Activated CD4-positive, alpha-beta memory T cell treated with anti-CD3 and anti-CD28 coated beads for 36 hours (primary cell): ENCODE data around the gene TMEM107. TPM values are rescaled to one million over a fixed set of nuclear protein-coding genes. Genes with fewer than 3 reads are reported as not detected.

Source experiments
- CTCF ChIA-PET: fragments of 350-600 bp; sonication (Branson Sonifier 250); formaldehyde crosslinking; loops from one replicate; lab custom pipeline; 2021; ENCODE audit warnings: antibody characterized with exemption, inconsistent platforms; lab: Charles Lee
- POLR2A ChIA-PET: fragments of 350-600 bp; sonication (Branson Sonifier 250); formaldehyde crosslinking; loops from one replicate; lab custom pipeline; 2021; ENCODE audit warnings: antibody characterized with exemption; lab: Charles Lee
- DNase-seq: peaks from one replicate; pipeline ENCODE4 v3.0.0-alpha.2; 2020
- H3K27ac Mint-ChIP-seq: one replicate; pipeline ENCODE4 v1.8.0; 2021; ENCODE audit warnings: mixed read lengths
- H3K27me3 Mint-ChIP-seq: one replicate; pipeline ENCODE4 v1.8.0; 2021; ENCODE audit warnings: mixed read lengths
- H3K36me3 Mint-ChIP-seq: one replicate; pipeline ENCODE4 v1.8.0; 2021; ENCODE audit warnings: mixed read lengths
- H3K4me1 Mint-ChIP-seq: one replicate; pipeline ENCODE4 v1.8.0; 2021; ENCODE audit warnings: low read depth, mixed read lengths
- H3K4me3 Mint-ChIP-seq: one replicate; pipeline ENCODE4 v1.8.0; 2021; ENCODE audit warnings: mild to moderate bottlenecking, mixed read lengths
- H3K9me3 Mint-ChIP-seq: one replicate; pipeline ENCODE4 v1.8.0; 2021; ENCODE audit warnings: mixed read lengths
- intact Hi-C: fragments of 100-400 bp; cut with micrococcal nuclease; formaldehyde crosslinking; loops from one replicate; pipeline ENCODE4 v1.15.1; 2023
- total RNA-seq, 2 experiments: library from RNA; stranded (reverse); gene quantifications; one replicate each; pipeline ENCODE4 v1.2.3, GENCODE V29; 2021

Gene TMEM107
- total RNA-seq, 2 experiments from 2014 or later, result 32.6 to 35.3 TPM

DNA sequence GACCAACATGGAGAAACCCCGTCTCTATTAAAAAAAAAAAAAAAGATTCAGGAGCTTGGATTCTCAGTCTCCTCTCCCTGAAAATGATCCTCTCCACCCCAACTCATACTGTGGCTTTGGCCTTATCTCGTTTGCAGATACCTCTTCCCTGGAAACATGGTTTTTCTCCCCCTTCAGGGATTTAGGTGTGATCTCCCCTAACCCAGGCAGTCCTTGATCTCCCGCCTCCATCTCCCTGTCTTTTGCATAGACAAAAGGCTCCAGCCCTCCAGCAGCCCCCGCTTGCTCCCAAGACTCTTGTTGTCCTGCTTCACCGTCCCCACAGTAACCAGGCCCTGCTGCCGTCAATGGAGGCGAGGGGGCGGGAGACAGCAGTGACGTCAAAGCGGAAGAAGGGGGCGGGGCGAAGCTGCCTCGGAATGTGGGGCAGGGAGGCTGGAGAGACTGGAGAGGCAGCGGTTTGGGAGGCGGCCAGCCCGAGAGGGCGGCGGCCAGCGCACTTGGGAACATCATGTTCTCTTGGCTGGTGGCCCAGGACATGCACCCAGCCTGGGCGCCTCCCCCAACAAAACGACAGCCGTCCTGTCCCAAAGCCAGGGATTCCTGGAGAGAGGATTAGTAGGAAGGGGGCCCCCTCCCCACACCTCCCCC lies 22.1 kb downstream of the TMEM107 start:
- H3K4me3 Mint-ChIP-seq, result peak overlapping the region; percentile 62
- no peak overlapping the region for H3K27ac Mint-ChIP-seq
- no peaks in the 10 kb centered on the region for H3K9me3 Mint-ChIP-seq
- no peaks in the 10 kb centered on the region for H3K27me3 Mint-ChIP-seq
- H3K36me3 Mint-ChIP-seq, result no peaks in the 10 kb centered on the region
- ChIA-PET POLR2A (interaction anchor here (0.6 to 5.3 kb wide), 5 partner anchors 9 to 467 kb away, joined by 3 to 95 read pairs (median 16); partner anchors contain the start of genes TP53 and VAMP2), CTCF (interaction anchor here (0.6 to 8.7 kb wide), 6 partner anchors 15 to 1135 kb away, joined by 3 to 62 read pairs (median 4); partner anchors contain the start of gene ALOXE3)
- DNase-seq, result peak; percentile 96
- H3K4me1 Mint-ChIP-seq, result peaks cover 41% of the 10 kb centered on the region
- intact Hi-C loops, result no loop called here

DNA sequence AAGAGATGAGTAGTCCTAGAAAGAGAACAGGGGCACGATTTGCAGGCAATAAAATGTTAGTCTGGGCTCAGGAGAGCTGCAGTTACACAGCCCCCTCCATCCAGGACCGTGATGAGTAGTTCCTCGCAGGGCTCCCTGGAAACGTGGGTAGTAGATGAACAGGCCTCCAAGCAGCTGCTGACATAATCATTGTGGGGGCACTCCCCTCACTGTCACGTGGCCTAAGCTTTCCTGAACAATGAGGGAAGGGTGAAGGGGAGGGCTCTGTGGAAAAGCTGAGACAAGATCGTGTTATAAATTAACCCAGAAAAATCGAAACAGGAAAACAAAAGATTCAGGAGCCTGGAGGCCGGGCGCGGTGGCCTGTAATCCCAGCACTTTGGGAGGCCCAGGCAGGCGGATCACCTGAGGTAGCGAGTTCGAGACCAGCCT lies 22.6 kb downstream of the TMEM107 start:
- POLR2A ChIA-PET, result interaction anchor here (0.6 to 5.3 kb wide), 5 partner anchors 9 to 466 kb away, joined by 3 to 95 read pairs (median 16); partner anchors contain the start of genes TP53 and VAMP2
- Mint-ChIP-seq H3K36me3 (peaks cover 1% of the 10 kb centered on the region), H3K9me3 (no peaks in the 10 kb centered on the region), H3K27ac (no peak overlapping the region), H3K4me1 (peaks cover 37% of the 10 kb centered on the region), H3K27me3 (no peaks in the 10 kb centered on the region), H3K4me3 (peak overlapping the region; percentile 62)
- CTCF ChIA-PET, result interaction anchor here (0.6 to 8.7 kb wide), 7 partner anchors 15 to 1135 kb away, joined by 3 to 62 read pairs (median 4); partner anchors contain the start of gene ALOXE3
- peak; percentile 83 for DNase-seq
- intact Hi-C loops, result no loop called here

DNA sequence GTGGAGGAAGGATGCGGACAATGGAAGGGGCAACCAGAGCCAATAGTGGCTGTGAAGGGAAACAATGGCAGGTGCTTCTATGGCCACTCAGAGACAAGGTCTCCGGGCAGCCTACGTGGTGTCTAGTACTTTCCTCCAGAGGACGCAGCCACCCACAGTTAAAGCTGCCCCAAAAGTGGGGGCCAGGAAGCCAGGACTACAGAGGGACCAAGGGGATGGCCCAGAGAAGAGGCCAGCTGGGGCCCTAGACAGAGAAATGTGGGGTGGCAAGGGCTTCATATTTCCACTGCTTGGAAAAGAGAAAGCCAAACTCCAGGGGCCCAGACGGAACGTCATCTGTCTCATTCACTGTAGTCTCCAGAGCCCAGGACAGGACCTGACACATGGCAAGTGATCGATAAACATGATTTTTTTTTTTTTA lies 23.1 kb downstream of the TMEM107 start:
- Mint-ChIP-seq H3K27me3 (no peaks in the 10 kb centered on the region), H3K9me3 (no peaks in the 10 kb centered on the region), H3K27ac (no peak overlapping the region), H3K4me1 (peaks cover 35% of the 10 kb centered on the region), H3K36me3 (peaks cover 5% of the 10 kb centered on the region), H3K4me3 (peak overlapping the region; percentile 62)
- intact Hi-C loops, result no loop called here
- POLR2A ChIA-PET, result interaction anchor here (1.1 to 5.3 kb wide), 5 partner anchors 10 to 466 kb away, joined by 3 to 95 read pairs (median 16); partner anchors contain the start of gene TP53
- CTCF ChIA-PET, result interaction anchor here (1.0 to 2.2 kb wide), 3 partner anchors 14 to 79 kb away, joined by 3 to 12 read pairs (median 4); no protein-coding TSS in a partner anchor
- DNase-seq, result no peak

DNA sequence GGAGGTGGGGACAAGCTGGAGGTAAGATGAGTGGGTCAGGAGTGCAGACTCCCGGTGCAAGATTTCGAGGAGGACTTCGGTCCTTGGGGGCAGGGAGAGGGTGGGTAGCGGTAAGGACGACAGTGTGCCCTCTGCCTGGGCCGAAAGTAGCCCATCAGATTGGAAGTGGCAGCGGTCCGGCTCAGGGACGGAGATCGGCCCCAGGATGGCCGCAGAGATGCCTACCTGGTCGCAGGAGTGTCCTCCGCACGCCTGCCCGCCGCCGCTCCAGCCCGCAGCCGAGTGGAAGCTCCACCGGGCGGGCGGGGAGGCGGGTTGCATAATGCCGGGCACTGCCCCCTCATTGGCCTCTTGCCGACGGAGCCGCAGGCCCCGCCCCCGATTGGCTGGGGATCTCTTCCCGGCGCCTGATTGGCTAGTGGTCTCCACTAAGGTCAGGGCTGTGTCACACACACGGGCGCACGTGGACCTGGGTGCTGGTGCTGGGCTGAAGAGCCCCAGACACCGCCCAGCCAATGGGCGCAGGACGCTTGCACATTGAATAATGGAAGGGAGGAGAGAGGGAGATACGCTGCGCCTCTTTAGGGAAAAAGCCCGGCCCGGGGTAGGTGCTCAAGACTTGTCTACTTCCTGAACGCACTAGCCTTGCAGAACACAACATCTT lies 23.9 kb downstream of the TMEM107 start, which contains the start of gene PER1:
TSS of gene PER1 (minus strand) at position 293 of the 664 bp plus-strand sequence. CDS start 1,698 bp downstream, outside the sequence.
- ChIA-PET CTCF (interaction anchor here (1.0 to 2.2 kb wide), 4 partner anchors 13 to 634 kb away, joined by 3 to 12 read pairs (median 8); no protein-coding TSS in a partner anchor), POLR2A (interaction anchor here (0.8 to 5.3 kb wide), 7 partner anchors 9 to 73 kb away, joined by 3 to 34 read pairs (median 3); no protein-coding TSS in a partner anchor)
- H3K4me3 Mint-ChIP-seq, result peak within 1 kb of the TSS; percentile 83

DNA sequence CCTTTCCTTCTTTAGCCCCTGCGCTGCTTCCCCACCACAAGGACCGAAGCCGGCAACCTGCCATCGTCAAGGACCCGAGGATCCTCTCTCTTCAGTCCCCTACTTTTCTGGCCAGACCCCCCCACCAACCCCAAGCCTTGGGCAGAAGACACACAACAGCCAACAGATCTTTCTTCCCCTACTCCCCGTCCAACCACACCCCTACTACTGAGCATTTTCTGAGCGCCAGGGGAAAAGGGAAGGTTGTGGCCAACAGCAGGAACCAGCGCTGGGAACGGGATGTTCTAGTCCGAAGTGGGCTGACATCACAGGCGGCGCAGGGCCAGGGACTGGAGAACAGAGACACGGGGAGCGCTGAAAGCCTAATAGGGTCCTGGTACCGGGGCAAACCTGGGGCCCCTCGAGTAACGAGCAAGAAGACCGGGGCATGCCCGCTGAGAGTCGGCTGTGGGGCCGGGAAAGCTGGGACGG lies 24.5 kb downstream of the TMEM107 start:
- H3K36me3 Mint-ChIP-seq, result peaks cover 14% of the 10 kb centered on the region
- intact Hi-C loops, result loop anchor here (1.0 kb wide), 2 partner anchors 12 to 26 kb away; no protein-coding TSS in a partner anchor
- peaks cover 35% of the 10 kb centered on the region for H3K4me1 Mint-ChIP-seq
- POLR2A ChIA-PET, result interaction anchor here (0.8 to 5.3 kb wide), 6 partner anchors 8 to 72 kb away, joined by 3 to 34 read pairs (median 3); no protein-coding TSS in a partner anchor
- H3K27ac Mint-ChIP-seq, result no peak overlapping the region
- CTCF ChIA-PET, result interaction anchor here (1.0 to 1.9 kb wide), 6 partner anchors 9 to 634 kb away, joined by 3 to 12 read pairs (median 5); no protein-coding TSS in a partner anchor
- H3K4me3 Mint-ChIP-seq, result peak overlapping the region; percentile 83
- H3K9me3 Mint-ChIP-seq, result no peaks in the 10 kb centered on the region
- H3K27me3 Mint-ChIP-seq, result no peaks in the 10 kb centered on the region
- peak; percentile 46 for DNase-seq

More for the DNA sequence above, 23.9 kb downstream of the TMEM107 start, which contains the start of gene PER1:
- intact Hi-C loops, result loop anchor here (1.0 kb wide), 1 partner anchor 27 kb away; no protein-coding TSS in a partner anchor
- H3K4me1 Mint-ChIP-seq, result peaks cover 35% of the 10 kb centered on the region
- peak; percentile 95 for DNase-seq
- no peaks in the 10 kb centered on the region for H3K27me3 Mint-ChIP-seq
- no peak within 1 kb of the TSS for H3K27ac Mint-ChIP-seq
- no peaks in the 10 kb centered on the region for H3K9me3 Mint-ChIP-seq
- peaks cover 9% of the 10 kb centered on the region for H3K36me3 Mint-ChIP-seq

DNA sequence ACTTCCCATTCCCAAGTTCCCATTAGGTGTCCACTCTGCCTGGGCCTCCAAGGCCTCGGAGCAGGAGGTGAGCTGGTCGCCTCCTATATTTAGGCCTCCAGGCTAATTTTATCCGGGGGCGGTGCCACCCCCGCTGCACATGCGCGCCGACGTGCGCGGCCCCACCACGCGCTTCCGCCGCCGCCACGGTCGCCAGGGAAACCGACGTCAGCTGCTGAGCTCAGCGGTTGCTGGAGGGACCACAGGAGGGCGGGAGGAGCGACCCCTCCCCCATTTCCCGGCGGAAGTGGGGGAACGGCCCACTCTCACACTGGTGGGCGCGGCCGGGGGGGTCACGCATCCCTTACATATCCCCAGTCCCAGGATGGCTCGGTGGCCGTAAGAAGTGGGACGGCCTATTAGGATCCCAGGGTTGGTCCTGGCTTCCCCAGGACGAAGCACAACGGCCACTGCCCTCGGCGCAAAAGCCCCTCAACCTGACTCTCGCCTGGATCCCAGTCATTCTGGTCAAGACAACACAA lies 25.0 kb downstream of the TMEM107 start:
- Mint-ChIP-seq H3K4me1 (peaks cover 35% of the 10 kb centered on the region), H3K36me3 (peaks cover 19% of the 10 kb centered on the region), H3K27ac (no peak overlapping the region), H3K27me3 (no peaks in the 10 kb centered on the region), H3K4me3 (peak overlapping the region; percentile 83), H3K9me3 (no peaks in the 10 kb centered on the region)
- ChIA-PET CTCF (interaction anchor here (1.0 to 1.9 kb wide), 6 partner anchors 10 to 150 kb away, joined by 3 to 12 read pairs (median 5); no protein-coding TSS in a partner anchor), POLR2A (interaction anchor here (0.8 to 5.3 kb wide), 4 partner anchors 11 to 72 kb away, joined by 3 to 34 read pairs (median 14); no protein-coding TSS in a partner anchor)
- peak; percentile 92 for DNase-seq
- intact Hi-C loops, result loop anchor here (1.0 kb wide), 1 partner anchor 12 kb away; no protein-coding TSS in a partner anchor

DNA sequence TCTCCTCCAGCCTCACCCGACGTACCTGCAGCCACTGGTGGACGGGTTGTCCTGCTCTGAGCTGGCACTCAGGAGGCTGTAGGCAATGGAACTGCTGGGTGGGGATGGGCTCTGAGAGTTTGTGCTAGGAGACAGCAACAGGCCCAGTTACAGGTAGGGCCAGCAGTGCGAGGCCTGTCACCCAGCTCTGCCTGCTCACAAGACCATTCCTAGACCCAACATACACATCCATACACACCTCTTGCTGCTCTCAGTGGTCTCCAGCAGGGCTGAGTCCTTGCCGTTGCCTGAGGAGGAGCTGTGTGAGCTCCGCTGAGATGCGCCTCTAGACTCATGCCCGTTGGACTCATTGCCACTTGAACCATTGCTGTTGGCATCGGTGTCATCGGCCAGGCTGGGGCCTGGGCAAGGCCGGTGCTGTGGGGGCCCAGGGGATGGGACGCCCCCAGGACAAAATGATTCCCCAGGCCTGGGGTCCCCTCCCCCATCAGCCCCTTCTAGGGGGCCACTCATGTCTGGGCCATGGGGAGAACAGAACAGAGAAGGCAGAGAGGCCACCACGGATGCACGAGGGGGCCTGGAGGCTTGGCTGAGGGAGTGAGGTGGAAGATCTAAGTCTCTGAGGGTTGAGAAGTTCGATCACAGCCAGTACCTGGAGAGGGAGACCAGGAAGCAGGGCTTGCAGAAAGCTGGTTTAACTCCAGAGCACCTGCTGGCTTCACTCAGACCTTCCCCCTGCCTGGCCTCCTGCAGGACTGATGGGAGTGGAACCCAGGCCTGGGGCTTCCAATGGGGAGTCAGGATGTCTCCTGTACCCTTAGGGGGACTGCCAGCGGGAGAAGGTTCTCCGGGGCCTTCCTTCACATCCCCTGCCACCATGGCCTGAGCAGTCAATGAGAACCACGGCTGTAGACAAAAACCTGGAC lies 25.7 kb downstream of the TMEM107 start:
- ChIA-PET POLR2A (interaction anchor here (1.1 to 5.3 kb wide), 3 partner anchors 10 to 26 kb away, joined by 3 to 34 read pairs (median 25); partner anchors contain the start of gene HES7), CTCF (interaction anchor here (1.0 to 1.9 kb wide), 8 partner anchors 8 to 151 kb away, joined by 3 to 12 read pairs (median 4); no protein-coding TSS in a partner anchor)
- Mint-ChIP-seq H3K4me1 (peaks cover 33% of the 10 kb centered on the region), H3K36me3 (peaks cover 25% of the 10 kb centered on the region), H3K4me3 (peak overlapping the region; percentile 83), H3K27me3 (no peaks in the 10 kb centered on the region), H3K9me3 (no peaks in the 10 kb centered on the region), H3K27ac (no peak overlapping the region)
- DNase-seq, result no peak
- intact Hi-C loops, result loop anchor here (1.0 kb wide), 1 partner anchor 11 kb away; no protein-coding TSS in a partner anchor

DNA sequence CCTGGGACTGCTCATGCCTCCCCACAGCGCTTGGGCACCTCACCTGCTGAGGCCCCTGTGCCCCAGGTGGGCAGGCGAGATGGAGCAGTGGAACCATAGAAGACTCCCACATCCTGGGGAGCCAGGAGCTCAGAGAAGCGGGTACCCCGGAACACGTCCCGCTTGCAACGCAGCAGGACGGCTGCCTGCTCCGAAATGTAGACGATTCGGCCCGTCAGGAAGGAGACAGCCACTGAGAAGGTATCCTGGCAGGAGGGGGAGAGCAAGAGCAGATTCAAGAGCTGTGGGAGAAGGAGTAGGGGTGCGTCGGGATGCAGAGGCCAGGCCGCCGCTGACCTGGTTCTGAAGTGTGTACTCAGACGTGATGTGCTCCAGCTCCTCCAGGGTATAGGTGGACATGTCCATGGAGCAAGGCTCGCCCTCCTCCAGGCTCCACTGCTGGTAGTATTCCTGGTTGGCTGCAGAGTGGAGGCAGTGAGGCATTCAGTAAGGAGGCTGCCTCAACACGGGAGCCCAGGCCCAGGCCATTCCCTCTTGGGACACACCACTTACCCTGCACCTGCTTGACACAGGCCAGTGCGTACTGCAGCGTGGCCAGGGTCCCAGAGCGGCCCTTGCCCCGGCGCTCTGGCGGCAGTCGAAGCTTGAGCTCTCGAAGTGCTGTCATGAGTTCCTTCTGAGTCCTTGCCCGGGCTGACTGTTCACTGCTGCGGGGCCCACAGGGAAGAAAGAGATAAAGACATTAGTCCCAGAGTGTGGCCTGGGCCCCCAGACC lies 26.6 kb downstream of the TMEM107 start:
- H3K4me1 Mint-ChIP-seq, result peaks cover 25% of the 10 kb centered on the region
- H3K27ac Mint-ChIP-seq, result no peak overlapping the region
- ChIA-PET CTCF (interaction anchor here (1.0 to 1.4 kb wide), 3 partner anchors 9 to 39 kb away, joined by 3 to 4 read pairs (median 4); no protein-coding TSS in a partner anchor), POLR2A (interaction anchor here (0.6 to 5.3 kb wide), 4 partner anchors 9 to 45 kb away, joined by 3 to 34 read pairs (median 3); partner anchors contain the start of gene HES7)
- no peaks in the 10 kb centered on the region for H3K9me3 Mint-ChIP-seq
- no peaks in the 10 kb centered on the region for H3K27me3 Mint-ChIP-seq
- peaks cover 26% of the 10 kb centered on the region for H3K36me3 Mint-ChIP-seq
- H3K4me3 Mint-ChIP-seq, result no peak overlapping the region
- DNase-seq, result no peak
- intact Hi-C loops, result no loop called here

DNA sequence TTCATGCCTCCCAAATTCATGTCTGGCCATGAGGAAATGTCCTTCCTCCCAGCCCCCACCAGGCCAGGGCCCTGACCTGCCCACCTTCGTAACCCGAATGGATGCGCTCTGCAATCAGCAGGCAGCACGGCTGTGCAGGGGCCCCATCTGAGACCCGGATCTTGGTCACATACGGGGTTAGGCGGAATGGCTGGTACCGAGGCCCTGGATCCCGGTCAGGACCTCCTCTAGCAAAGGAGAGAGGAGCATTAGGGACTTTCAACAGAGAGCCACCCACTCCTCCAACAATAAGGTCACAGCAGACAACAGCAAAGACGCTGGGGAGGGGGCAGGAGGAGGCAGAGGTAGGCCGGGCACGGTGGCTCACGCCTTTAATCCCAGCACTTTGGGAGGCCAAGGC lies 27.6 kb downstream of the TMEM107 start:
- Mint-ChIP-seq H3K27ac (no peak overlapping the region), H3K4me1 (peaks cover 16% of the 10 kb centered on the region), H3K9me3 (no peaks in the 10 kb centered on the region), H3K27me3 (no peaks in the 10 kb centered on the region), H3K4me3 (no peak overlapping the region), H3K36me3 (peaks cover 33% of the 10 kb centered on the region)
- no peak for DNase-seq
- CTCF ChIA-PET, result interaction anchor here (1.2 kb wide), 1 partner anchor 9 kb away, joined by 5 read pairs; no protein-coding TSS in a partner anchor
- POLR2A ChIA-PET, result no interaction called here
- intact Hi-C loops, result no loop called here
